ENCODE measurements around the gene RND3. TPM values are rescaled to one million over a fixed set of nuclear protein-coding genes. Genes with fewer than 3 reads are reported as not detected.

The RND3 gene
- total RNA-seq, 1 donor from 2014 or later = not detected

- no peaks in the 10 kb centered on the region for H3K36me3 Mint-ChIP-seq (ENCODE audit: low read depth)
- DNase-seq = no peak
Observed at GRCh38 chr2:150485871-150486538, 1.5 kb downstream of the RND3 start.

DNA sequence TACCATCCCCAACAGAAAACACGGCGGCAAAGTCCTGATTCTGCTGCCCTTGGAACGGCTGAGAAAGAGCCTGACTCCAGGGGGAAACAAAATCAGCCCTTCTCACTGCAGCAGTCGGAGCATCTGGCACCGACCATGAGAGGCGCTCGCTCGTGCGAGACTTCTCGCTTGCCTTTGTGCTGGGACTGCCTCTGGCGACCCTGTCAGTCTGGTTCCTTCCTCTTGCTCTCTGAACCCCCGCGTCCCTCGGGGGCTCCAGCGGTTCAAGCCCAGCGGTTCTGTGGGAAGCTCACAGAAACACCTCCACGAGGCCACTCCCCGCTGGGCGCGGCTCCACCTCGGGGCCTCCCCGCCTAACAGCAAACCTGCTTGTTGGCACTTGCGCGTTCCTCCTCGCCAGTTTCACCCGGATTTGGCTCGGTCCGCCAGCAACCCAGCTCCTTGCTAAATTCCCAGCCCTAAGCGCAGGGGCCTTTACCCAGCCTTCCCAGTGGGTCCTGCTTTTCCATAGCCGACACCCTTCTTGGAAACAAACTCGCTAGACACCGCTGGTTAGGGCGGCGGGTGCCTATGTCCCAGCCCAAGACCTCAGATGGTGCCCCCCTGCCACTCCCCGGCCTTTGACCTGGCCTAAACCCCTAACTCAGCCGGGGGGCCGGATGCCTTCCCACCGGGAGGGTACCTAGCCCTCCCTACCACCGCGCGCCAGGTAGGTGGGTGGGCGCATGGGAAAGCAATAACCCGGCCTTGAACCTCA lies 2.2 kb downstream of the RND3 start:
- Mint-ChIP-seq H3K27ac (no peak overlapping the region), H3K9me3 (no peaks in the 10 kb centered on the region), H3K27me3 (peaks cover 51% of the 10 kb centered on the region), H3K36me3 (ENCODE audit: low read depth) (no peaks in the 10 kb centered on the region), H3K4me1 (peaks cover 10% of the 10 kb centered on the region), H3K4me3 (no peak overlapping the region)
- CTCF ChIA-PET = no interaction called here
- intact Hi-C loops (cut with micrococcal nuclease) = no loop called here
- no peak for ATAC-seq (ENCODE audit: low read depth)
- no peak for DNase-seq
- POLR2A ChIA-PET = no interaction called here
- TF ChIP-seq, protein P1, sequence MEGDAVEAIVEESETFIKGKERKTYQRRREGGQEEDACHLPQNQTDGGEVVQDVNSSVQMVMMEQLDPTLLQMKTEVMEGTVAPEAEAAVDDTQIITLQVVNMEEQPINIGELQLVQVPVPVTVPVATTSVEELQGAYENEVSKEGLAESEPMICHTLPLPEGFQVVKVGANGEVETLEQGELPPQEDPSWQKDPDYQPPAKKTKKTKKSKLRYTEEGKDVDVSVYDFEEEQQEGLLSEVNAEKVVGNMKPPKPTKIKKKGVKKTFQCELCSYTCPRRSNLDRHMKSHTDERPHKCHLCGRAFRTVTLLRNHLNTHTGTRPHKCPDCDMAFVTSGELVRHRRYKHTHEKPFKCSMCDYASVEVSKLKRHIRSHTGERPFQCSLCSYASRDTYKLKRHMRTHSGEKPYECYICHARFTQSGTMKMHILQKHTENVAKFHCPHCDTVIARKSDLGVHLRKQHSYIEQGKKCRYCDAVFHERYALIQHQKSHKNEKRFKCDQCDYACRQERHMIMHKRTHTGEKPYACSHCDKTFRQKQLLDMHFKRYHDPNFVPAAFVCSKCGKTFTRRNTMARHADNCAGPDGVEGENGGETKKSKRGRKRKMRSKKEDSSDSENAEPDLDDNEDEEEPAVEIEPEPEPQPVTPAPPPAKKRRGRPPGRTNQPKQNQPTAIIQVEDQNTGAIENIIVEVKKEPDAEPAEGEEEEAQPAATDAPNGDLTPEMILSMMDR (IDR thresholded peaks at IDR 0.05) = no peak

More at GRCh38 chr2:150485871-150486538, 1.5 kb downstream of the RND3 start:
- CTCF ChIA-PET = no interaction called here
- POLR2A ChIA-PET = no interaction called here
- no peak overlapping the region for H3K4me3 Mint-ChIP-seq
- ATAC-seq (ENCODE audit: low read depth) = no peak
- H3K27ac Mint-ChIP-seq = no peak overlapping the region
- peaks cover 10% of the 10 kb centered on the region for H3K4me1 Mint-ChIP-seq
- TF ChIP-seq, protein P1 (IDR thresholded peaks at IDR 0.05) = no peak
- intact Hi-C loops (cut with micrococcal nuclease) = no loop called here
- H3K9me3 Mint-ChIP-seq = no peaks in the 10 kb centered on the region
- peaks cover 53% of the 10 kb centered on the region for H3K27me3 Mint-ChIP-seq

DNA sequence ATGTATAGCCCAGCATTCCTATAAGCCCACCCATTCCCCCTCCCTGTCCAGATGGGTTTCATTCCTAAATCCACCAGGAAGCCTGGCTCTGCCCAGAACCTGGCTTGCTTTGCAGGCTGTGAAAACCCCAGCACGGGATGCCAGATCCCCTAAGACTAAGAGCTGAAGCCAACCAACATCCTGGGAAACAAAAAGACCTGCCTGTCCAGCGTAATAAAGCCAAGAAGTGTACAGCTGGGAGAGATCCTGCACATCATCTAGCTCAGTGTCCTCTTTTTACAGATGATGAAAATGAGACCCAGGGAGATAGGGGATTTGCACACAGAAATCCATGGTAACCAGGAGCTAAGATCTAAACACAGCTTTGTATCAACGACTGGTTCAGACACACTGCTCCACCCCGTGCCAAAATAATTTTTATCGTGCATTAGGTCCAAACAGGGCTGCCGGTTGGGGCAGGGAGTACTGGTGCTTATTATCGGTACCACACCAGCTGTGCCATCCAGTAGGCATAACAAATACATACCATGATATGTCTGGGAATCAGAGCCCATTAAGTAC lies 2.9 kb downstream of the RND3 start:
- TF ChIP-seq, protein P1 (IDR thresholded peaks at IDR 0.05) = no peak
- CTCF ChIA-PET = no interaction called here
- Mint-ChIP-seq H3K4me1 (peaks cover 10% of the 10 kb centered on the region), H3K4me3 (no peak overlapping the region), H3K9me3 (no peaks in the 10 kb centered on the region), H3K36me3 (ENCODE audit: low read depth) (no peaks in the 10 kb centered on the region), H3K27me3 (peaks cover 46% of the 10 kb centered on the region), H3K27ac (no peak overlapping the region)
- no peak for ATAC-seq (ENCODE audit: low read depth)
- intact Hi-C loops (cut with micrococcal nuclease) = no loop called here
- POLR2A ChIA-PET = no interaction called here
- DNase-seq = no peak

- no peak for ATAC-seq (ENCODE audit: low read depth)
- intact Hi-C loops (cut with micrococcal nuclease) = no loop called here
- Mint-ChIP-seq H3K9me3 (no peaks in the 10 kb centered on the region), H3K4me3 (no peak overlapping the region), H3K27ac (no peak overlapping the region), H3K4me1 (peaks cover 10% of the 10 kb centered on the region), H3K36me3 (ENCODE audit: low read depth) (no peaks in the 10 kb centered on the region), H3K27me3 (peaks cover 44% of the 10 kb centered on the region)
- DNase-seq = no peak
- TF ChIP-seq, protein P1 (IDR thresholded peaks at IDR 0.05) = no peak
- CTCF ChIA-PET = no interaction called here
- POLR2A ChIA-PET = no interaction called here
Observed at GRCh38 chr2:150484006-150484405, 3.5 kb downstream of the RND3 start.

- peaks cover 10% of the 10 kb centered on the region for H3K4me1 Mint-ChIP-seq
- no peaks in the 10 kb centered on the region for H3K9me3 Mint-ChIP-seq
- no peak overlapping the region for H3K4me3 Mint-ChIP-seq
- intact Hi-C loops (cut with micrococcal nuclease) = no loop called here
- TF ChIP-seq, protein P1 (IDR thresholded peaks at IDR 0.05) = no peak
- no peaks in the 10 kb centered on the region for H3K36me3 Mint-ChIP-seq (ENCODE audit: low read depth)
- H3K27me3 Mint-ChIP-seq = peaks cover 41% of the 10 kb centered on the region
- ATAC-seq (ENCODE audit: low read depth) = no peak
- POLR2A ChIA-PET = no interaction called here
- CTCF ChIA-PET = no interaction called here
- DNase-seq = no peak
- no peak overlapping the region for H3K27ac Mint-ChIP-seq
Observed at GRCh38 chr2:150483532-150483931, 3.9 kb downstream of the RND3 start.
